Endothelial cell of umbilical vein (primary cell): ENCODE data around the gene SYNDIG1. TPM values are rescaled to one million over a fixed set of nuclear protein-coding genes. Genes with fewer than 3 reads are reported as not detected.

Experiments
- BruUV-seq: library from RNA; stranded (reverse); fragments of 400-500 nt; replicated peaks from 2 replicates; lab custom pipeline; 2021; lab: Mats Ljungman, UMichigan
- CTCF ChIA-PET: fragments of 300-600, 350-600 bp; sonication (Branson Sonifier 250); formaldehyde crosslinking; loops from one replicate; lab custom pipeline; 2021; ENCODE audit warnings: antibody characterized with exemption, inconsistent platforms; lab: Charles Lee
- POLR2A ChIA-PET: fragments of 300-600, 350-600 bp; sonication (Branson Sonifier 250); formaldehyde crosslinking; loops from one replicate; lab custom pipeline; 2021; ENCODE audit warnings: antibody characterized with exemption, inconsistent platforms; lab: Charles Lee
- DNase-seq: peaks from one replicate; pipeline ENCODE4 v3.0.0-alpha.2; 2011; ENCODE audit warnings: low read depth, low spot score
- FAIRE-seq: peaks from 2 replicates; lab custom pipeline; 2011; peaks lifted over from hg19 to GRCh38; lab: Jason Lieb, UNC
- H2AFZ ChIP-seq: 2 replicates; pipeline ENCODE4 v1.6.0; 2012; ENCODE audit warnings: low read depth, low read length, control low read depth, inconsistent platforms
- H3K27ac ChIP-seq: 2 replicates; pipeline ENCODE4 v1.5.1; 2011; ENCODE audit warnings: low read depth, mild to moderate bottlenecking, control low read depth, low read length, moderate library complexity; ENCODE audit not compliant: insufficient read depth
- H3K27me3 ChIP-seq, 2 experiments: 2 replicates each; pipeline versions ENCODE4 v1.6.0 to v1.6.1; 2011; ENCODE audit warnings: low read length in 2 of 2, mixed read lengths in 1 of 2; ENCODE audit not compliant: control insufficient read depth in 2 of 2, insufficient read depth in 2 of 2
- H3K36me3 ChIP-seq, 2 experiments: 2 replicates in 1 of 2; 3 replicates in 1 of 2; pipeline ENCODE4 v1.5.1; 2011; ENCODE audit warnings: low read length in 2 of 2, mild to moderate bottlenecking in 1 of 2, moderate library complexity in 1 of 2; ENCODE audit not compliant: control insufficient read depth in 2 of 2, insufficient read depth in 2 of 2; ENCODE audit errors: extremely low read depth in 1 of 2
- H3K4me1 ChIP-seq: 3 replicates; pipeline ENCODE4 v1.5.1; 2011; ENCODE audit warnings: mild to moderate bottlenecking, low read length; ENCODE audit not compliant: control insufficient read depth, insufficient read depth; ENCODE audit errors: extremely low read depth
- H3K4me2 ChIP-seq: 2 replicates; pipeline ENCODE4 v1.6.1; 2011; ENCODE audit warnings: low read length, control low read depth, mixed read lengths; ENCODE audit not compliant: insufficient read depth
- H3K4me3 ChIP-seq, 3 experiments: fragments of 200-600 bp in 1 of 3; sonication (generic), shearing (Covaris generic) in 1 of 3; replicated peaks in 1 of 3; 2 replicates each; pipeline ENCODE4 v1.5.1; 2011 to 2016; ENCODE audit warnings: control low read depth in 3 of 3, low read length in 3 of 3, mild to moderate bottlenecking in 2 of 3, inconsistent platforms in 1 of 3, low read depth in 1 of 3, moderate library complexity in 1 of 3; ENCODE audit not compliant: insufficient read depth in 1 of 3
- H3K79me2 ChIP-seq: 2 replicates; pipeline ENCODE4 v1.6.0; 2012; ENCODE audit warnings: low read length, inconsistent platforms; ENCODE audit not compliant: control insufficient read depth, insufficient read depth
- H3K9ac ChIP-seq: replicated peaks from 2 replicates; pipeline ENCODE3; 2011; ENCODE audit warnings: low read length, control low read depth; ENCODE audit not compliant: insufficient read depth; ENCODE audit errors: extremely low read depth
- H3K9me1 ChIP-seq: replicated peaks from 3 replicates; pipeline ENCODE4 v1.6.0; 2011; ENCODE audit warnings: mild to moderate bottlenecking, low read length; ENCODE audit not compliant: control insufficient read depth, insufficient read depth; ENCODE audit errors: extremely low read depth
- H3K9me3 ChIP-seq: replicated peaks from 2 replicates; pipeline ENCODE4 v1.5.1; 2012; ENCODE audit warnings: low read length, inconsistent platforms; ENCODE audit not compliant: control insufficient read depth, insufficient read depth
- H4K20me1 ChIP-seq: replicated peaks from 2 replicates; pipeline ENCODE3; 2011; ENCODE audit warnings: mild to moderate bottlenecking, low read length; ENCODE audit not compliant: control insufficient read depth, insufficient read depth; ENCODE audit errors: extremely low read depth
- CTCF ChIP-seq, 2 donors: IDR thresholded peaks; 1 replicate in 1 of 2; 2 replicates in 1 of 2; pipeline ENCODE4 v1.5.1; 2011; ENCODE audit warnings: low read length in 2 of 2, mild to moderate bottlenecking in 2 of 2, moderate library complexity in 2 of 2, control low read depth in 1 of 2, inconsistent platforms in 1 of 2, low read depth in 1 of 2; ENCODE audit not compliant: insufficient read depth in 1 of 2; ENCODE audit errors: extremely low read depth in 1 of 2
- EZH2 ChIP-seq: IDR thresholded peaks from 2 replicates; pipeline ENCODE4 v1.6.1; 2012; ENCODE audit warnings: borderline replicate concordance, low read depth, mild to moderate bottlenecking, moderate library complexity, low read length, inconsistent platforms; ENCODE audit not compliant: severe bottlenecking
- FOS ChIP-seq: IDR thresholded peaks from 2 replicates; pipeline ENCODE4 v1.6.1; 2011; ENCODE audit warnings: mild to moderate bottlenecking, low read length, moderate library complexity, borderline replicate concordance; ENCODE audit not compliant: insufficient read depth
- GATA2 ChIP-seq: IDR thresholded peaks from 2 replicates; pipeline ENCODE4 v1.7.0; 2011; ENCODE audit warnings: low read depth, mild to moderate bottlenecking, moderate library complexity, mixed read lengths, low read length; ENCODE audit not compliant: insufficient read length, insufficient read depth
- JUN ChIP-seq: IDR thresholded peaks from 2 replicates; pipeline ENCODE4 v1.6.1; 2011; ENCODE audit warnings: borderline replicate concordance, low read depth; ENCODE audit not compliant: insufficient read length, insufficient read depth
- MAX ChIP-seq: IDR thresholded peaks from 2 replicates; pipeline ENCODE4 v1.6.1; 2011; ENCODE audit not compliant: insufficient read depth, insufficient read length
- MYC ChIP-seq: IDR thresholded peaks from one replicate; pipeline ENCODE4 v1.6.1; 2011; ENCODE audit warnings: mild to moderate bottlenecking, low read depth, low read length
- POLR2A ChIP-seq: IDR thresholded peaks from 2 replicates; pipeline ENCODE4 v1.6.1; 2012; ENCODE audit warnings: low read depth, mild to moderate bottlenecking, control low read depth, low read length
- POLR2AphosphoS5 ChIP-seq: IDR thresholded peaks from 2 replicates; pipeline ENCODE4 v1.6.1; 2012; ENCODE audit warnings: low read depth, mild to moderate bottlenecking, control low read depth, low read length, moderate library complexity; ENCODE audit not compliant: insufficient read depth
- dilution Hi-C: fragments of 300-500 bp; cut with MboI; formaldehyde crosslinking; loops from one replicate; pipeline ENCODE4 v1.15.0; 2019; ENCODE audit warnings: low sequenced_read_pairs; ENCODE audit not compliant: extremely low pct_ligation_motif_present
- intact Hi-C: fragments of 100-400 bp; cut with micrococcal nuclease; formaldehyde crosslinking; loops from one replicate; pipeline ENCODE4 v1.10.0; 2022
- polyA plus RNA-seq, 4 experiments: library from polyadenylated mRNA; depleted of rRNA in 3 of 4; stranded (reverse) in 3 of 4; unstranded in 1 of 4; fragments of >200 nt; gene quantifications; 2 replicates each; pipeline versions ENCODE4 v1.2.1 to v1.2.3, GENCODE V29; 2011 to 2012; ENCODE audit warnings: missing spikeins in 1 of 4
- total RNA-seq: library from RNA; stranded (reverse); gene quantifications from 2 replicates; pipeline ENCODE4 v1.2.3, GENCODE V29; 2021

SYNDIG1 gene
- total and polyA plus RNA-seq, 2 donors (not counting 3 experiments of a cell fraction or from before 2014, with no cell fraction given), result not detected

GRCh38 chr20:24628985-24629384 lies 159.6 kb downstream of the SYNDIG1 start:
- Histone ChIP-seq H3K4me3 (no peak overlapping the region), H3K4me1 (no peaks in the 10 kb centered on the region), H3K9me3 (no peaks in the 10 kb centered on the region), H2AFZ (no peak overlapping the region), H3K27me3 (no peaks in the 10 kb centered on the region), H3K9ac (no peak overlapping the region), H3K9me1 (no peaks in the 10 kb centered on the region), H3K27ac (no peak overlapping the region), H3K4me2 (no peak overlapping the region), H3K79me2 (no peaks in the 10 kb centered on the region), H4K20me1 (no peaks in the 10 kb centered on the region), H3K36me3 (no peaks in the 10 kb centered on the region)
- ChIA-PET POLR2A (no interaction called here), CTCF (no interaction called here)
- no peak for DNase-seq
- intact Hi-C loops, result no loop called here
- no peak for FAIRE-seq
- no TSS peak for BruUV-seq
- dilution Hi-C loops, result no loop called here
- TF ChIP-seq POLR2AphosphoS5 (no peak), POLR2A (no peak), EZH2 (no peak), JUN (no peak), MYC (no peak), FOS (no peak), CTCF (IDR thresholded peaks at IDR 0.05; ENCODE audit: extremely low read depth in 1 of 2, insufficient read depth in 1 of 2, low read depth in 1 of 2, low read length in 2 of 2) (no peak), GATA2 (no peak), MAX (no peak)
